IPS DF 4.7 (cell line): ENCODE results near the gene RNPS1.

Source experiments
- DNase-seq: peaks from one replicate; pipeline ENCODE4 v3.0.0-alpha.2; 2013; ENCODE audit warnings: low spot score; ENCODE audit errors: extremely low read depth

The RNPS1 gene

GRCh38 chr16:2267913-2268666 lies at the start of gene RNPS1:
RNPS1 (minus strand) TSS chr16:2268126; CDS start chr16:2264643, 3,483 bp downstream.
- DNase-seq: peak; percentile 79

- DNase-seq: no peak
Measured at GRCh38 chr16:2317231-2318020, 49.5 kb upstream of the RNPS1 start.

- DNase-seq: no peak
Measured at GRCh38 chr16:2308089-2308962, 40.4 kb upstream of the RNPS1 start.

GRCh38 chr16:2299915-2300192 lies 31.9 kb upstream of the RNPS1 start:
- no peak for DNase-seq

GRCh38 chr16:2299121-2299914 lies 31.4 kb upstream of the RNPS1 start:
- DNase-seq: no peak

GRCh38 chr16:2298621-2299020 lies 30.7 kb upstream of the RNPS1 start:
- no peak for DNase-seq

GRCh38 chr16:2297506-2297860 lies 29.6 kb upstream of the RNPS1 start:
- DNase-seq: no peak

GRCh38 chr16:2296661-2297505 lies 29.0 kb upstream of the RNPS1 start:
- peak; percentile 19 for DNase-seq

- DNase-seq: no peak
Measured at GRCh38 chr16:2295056-2295798, 27.3 kb upstream of the RNPS1 start.

- no peak for DNase-seq
Measured at GRCh38 chr16:2292221-2292620, 24.3 kb upstream of the RNPS1 start.

- no peak for DNase-seq
Measured at GRCh38 chr16:2289282-2289681, 21.4 kb upstream of the RNPS1 start.

GRCh38 chr16:2288726-2289125 lies 20.8 kb upstream of the RNPS1 start:
- no peak for DNase-seq

- DNase-seq: no peak
Measured at GRCh38 chr16:2287916-2288547, 20.1 kb upstream of the RNPS1 start.

GRCh38 chr16:2286550-2286949 lies 18.6 kb upstream of the RNPS1 start:
- DNase-seq: no peak

- DNase-seq: no peak
Measured at GRCh38 chr16:2285731-2286191, 17.8 kb upstream of the RNPS1 start.

GRCh38 chr16:2284797-2285576 lies 17.1 kb upstream of the RNPS1 start:
- no peak for DNase-seq

GRCh38 chr16:2284001-2284770 lies 16.3 kb upstream of the RNPS1 start:
- no peak for DNase-seq
